MM.1S (cell line): Measurements from ENCODE around the gene TSHZ2.

Experiments used
- DNase-seq: peaks from one replicate; pipeline ENCODE4 v3.0.0-alpha.2; 2015
- H2AFZ ChIP-seq: fragments of 300-600 bp; sonication (generic); 2 replicates; pipeline ENCODE4 v1.6.0; 2016; ENCODE audit warnings: antibody characterized with exemption, low read length
- H3F3A ChIP-seq: fragments of 300-600 bp; sonication (generic); 2 replicates; pipeline ENCODE4 v1.6.1; 2016; ENCODE audit warnings: mild to moderate bottlenecking, antibody characterized with exemption, low read length, moderate library complexity, mixed read lengths; ENCODE audit not compliant: insufficient read depth
- H3K27ac ChIP-seq: fragments of 300-600 bp; sonication (generic); 2 replicates; pipeline ENCODE4 v1.5.1; 2016; ENCODE audit warnings: mild to moderate bottlenecking, low read length
- H3K27me3 ChIP-seq: fragments of 300-600 bp; sonication (generic); replicated peaks from 2 replicates; pipeline ENCODE4 v1.6.0; 2016; ENCODE audit warnings: low read length; ENCODE audit not compliant: insufficient read depth
- H3K36me3 ChIP-seq: fragments of 300-600 bp; sonication (generic); replicated peaks from 2 replicates; pipeline ENCODE4 v1.6.1; 2016; ENCODE audit warnings: mild to moderate bottlenecking, low read length, mixed read lengths; ENCODE audit not compliant: insufficient read depth
- H3K4me1 ChIP-seq: fragments of 300-600 bp; sonication (generic); 2 replicates; pipeline ENCODE4 v1.6.1; 2016; ENCODE audit warnings: low read length, mixed read lengths
- H3K4me2 ChIP-seq: fragments of 300-600 bp; sonication (generic); 2 replicates; pipeline ENCODE4 v1.6.0; 2016; ENCODE audit warnings: low read depth, low read length
- H3K4me3 ChIP-seq: fragments of 300-600 bp; sonication (generic); 2 replicates; pipeline ENCODE4 v1.5.1; 2016; ENCODE audit warnings: low read length, mixed read lengths
- H3K79me2 ChIP-seq: fragments of 300-600 bp; sonication (generic); 2 replicates; pipeline ENCODE4 v1.6.1; 2016; ENCODE audit warnings: mixed run types, low read length, mixed read lengths
- H3K9ac ChIP-seq: fragments of 300-600 bp; sonication (generic); 2 replicates; pipeline ENCODE4 v1.6.1; 2016; ENCODE audit warnings: low read length, mixed read lengths
- H3K9me2 ChIP-seq: fragments of 300-600 bp; sonication (generic); replicated peaks from 2 replicates; pipeline ENCODE4 v1.6.1; 2016; ENCODE audit warnings: mild to moderate bottlenecking, low read length, mixed read lengths; ENCODE audit not compliant: insufficient read depth
- H3K9me3 ChIP-seq: fragments of 300-600 bp; sonication (generic); replicated peaks from 2 replicates; pipeline ENCODE4 v1.6.1; 2016; ENCODE audit warnings: mild to moderate bottlenecking, low read length, mixed read lengths; ENCODE audit not compliant: insufficient read depth
- H4K20me1 ChIP-seq: fragments of 300-600 bp; sonication (generic); 2 replicates; pipeline ENCODE4 v1.6.1; 2016; ENCODE audit warnings: mild to moderate bottlenecking, low read length, moderate library complexity, mixed read lengths; ENCODE audit not compliant: insufficient read depth
- EZH2 ChIP-seq: fragments of 300-600 bp; sonication (generic); optimal IDR thresholded peaks from 2 replicates; pipeline ENCODE3; 2017; ENCODE audit warnings: low read depth, mild to moderate bottlenecking, antibody characterized with exemption, low read length, mixed read lengths
- EZH2phosphoT487 ChIP-seq: fragments of 300-600 bp; sonication (generic); IDR thresholded peaks from 2 replicates; pipeline ENCODE4 v1.6.1; 2018; ENCODE audit warnings: antibody characterized with exemption, low read length
- TF ChIP-seq, protein P1 (sequence below): fragments of 300-600 bp; sonication (generic); IDR thresholded peaks from 2 replicates; pipeline ENCODE4 v1.5.1; 2016; ENCODE audit warnings: antibody characterized with exemption, low read length, mixed read lengths

TSHZ2 gene

DNA sequence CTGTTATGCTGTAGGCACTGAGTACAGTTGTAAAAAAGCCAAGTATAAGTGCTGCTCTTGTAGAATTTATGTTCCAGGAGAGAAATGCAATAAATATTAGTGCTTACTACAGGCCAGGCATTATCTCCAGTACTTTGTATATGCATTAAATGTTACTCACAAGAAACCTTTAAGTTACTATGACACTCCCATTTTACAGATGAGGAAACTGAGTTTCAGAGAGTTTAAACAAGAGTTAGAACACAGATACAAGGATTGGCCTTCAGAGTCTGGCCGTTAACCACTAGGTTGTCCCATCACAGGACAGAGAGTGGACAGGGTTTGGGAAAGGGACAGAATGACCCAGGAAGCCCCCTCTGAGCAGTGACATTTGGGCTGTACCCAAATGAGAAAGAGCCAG lies 347.0 kb downstream of the TSHZ2 start:
- Histone ChIP-seq H4K20me1 (no peaks in the 10 kb centered on the region), H3K36me3 (no peaks in the 10 kb centered on the region)

GRCh38 chr20:53319716-53320115 lies 347.6 kb downstream of the TSHZ2 start:
- Histone ChIP-seq H3K27ac (no peak overlapping the region), H3F3A (no peaks in the 10 kb centered on the region), H3K36me3 (no peaks in the 10 kb centered on the region), H4K20me1 (no peaks in the 10 kb centered on the region), H3K9ac (no peak overlapping the region), H3K4me3 (no peak overlapping the region), H3K79me2 (no peaks in the 10 kb centered on the region), H3K4me2 (no peak overlapping the region), H3K4me1 (no peaks in the 10 kb centered on the region), H3K9me2 (no peaks in the 10 kb centered on the region), H3K9me3 (no peaks in the 10 kb centered on the region), H2AFZ (no peak overlapping the region), H3K27me3 (no peaks in the 10 kb centered on the region)
- no peak for DNase-seq
- TF ChIP-seq, protein P1, sequence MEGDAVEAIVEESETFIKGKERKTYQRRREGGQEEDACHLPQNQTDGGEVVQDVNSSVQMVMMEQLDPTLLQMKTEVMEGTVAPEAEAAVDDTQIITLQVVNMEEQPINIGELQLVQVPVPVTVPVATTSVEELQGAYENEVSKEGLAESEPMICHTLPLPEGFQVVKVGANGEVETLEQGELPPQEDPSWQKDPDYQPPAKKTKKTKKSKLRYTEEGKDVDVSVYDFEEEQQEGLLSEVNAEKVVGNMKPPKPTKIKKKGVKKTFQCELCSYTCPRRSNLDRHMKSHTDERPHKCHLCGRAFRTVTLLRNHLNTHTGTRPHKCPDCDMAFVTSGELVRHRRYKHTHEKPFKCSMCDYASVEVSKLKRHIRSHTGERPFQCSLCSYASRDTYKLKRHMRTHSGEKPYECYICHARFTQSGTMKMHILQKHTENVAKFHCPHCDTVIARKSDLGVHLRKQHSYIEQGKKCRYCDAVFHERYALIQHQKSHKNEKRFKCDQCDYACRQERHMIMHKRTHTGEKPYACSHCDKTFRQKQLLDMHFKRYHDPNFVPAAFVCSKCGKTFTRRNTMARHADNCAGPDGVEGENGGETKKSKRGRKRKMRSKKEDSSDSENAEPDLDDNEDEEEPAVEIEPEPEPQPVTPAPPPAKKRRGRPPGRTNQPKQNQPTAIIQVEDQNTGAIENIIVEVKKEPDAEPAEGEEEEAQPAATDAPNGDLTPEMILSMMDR, result no peak
- TF ChIP-seq EZH2phosphoT487, result no peak
- no peak for TF ChIP-seq EZH2

More for the DNA sequence above, 347.0 kb downstream of the TSHZ2 start:
- Histone ChIP-seq H3F3A (no peaks in the 10 kb centered on the region), H3K4me1 (no peaks in the 10 kb centered on the region), H3K9ac (no peak overlapping the region), H2AFZ (no peak overlapping the region), H3K27ac (no peak overlapping the region), H3K9me3 (no peaks in the 10 kb centered on the region), H3K4me3 (no peak overlapping the region), H3K9me2 (no peaks in the 10 kb centered on the region), H3K79me2 (no peaks in the 10 kb centered on the region), H3K4me2 (no peak overlapping the region), H3K27me3 (no peaks in the 10 kb centered on the region)
- no peak for DNase-seq
- TF ChIP-seq EZH2 (no peak), EZH2phosphoT487 (no peak)
- TF ChIP-seq, protein P1, result no peak

DNA sequence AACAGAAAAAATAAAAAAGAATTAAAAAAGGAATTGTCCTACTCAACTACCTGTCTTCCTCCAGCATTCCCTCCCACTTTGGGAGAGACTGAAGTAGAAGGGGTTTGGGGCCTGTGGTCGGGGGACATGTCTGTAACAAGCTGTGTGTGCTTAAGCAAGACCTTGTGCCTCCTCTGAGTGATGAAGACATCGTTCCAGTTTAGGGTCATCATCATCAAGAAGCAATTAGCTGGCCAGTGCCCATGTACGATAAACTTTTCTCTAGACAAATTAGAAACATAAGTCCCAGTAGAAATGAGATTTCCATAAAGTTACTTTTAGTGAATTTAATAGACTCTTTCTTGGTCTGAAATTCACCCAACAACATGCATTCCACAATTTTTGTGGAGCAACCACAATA lies 348.5 kb downstream of the TSHZ2 start:
- Histone ChIP-seq H3K36me3 (no peaks in the 10 kb centered on the region), H3K9me2 (no peaks in the 10 kb centered on the region), H3K4me1 (no peaks in the 10 kb centered on the region), H4K20me1 (no peaks in the 10 kb centered on the region), H3K9ac (no peak overlapping the region), H3K9me3 (no peaks in the 10 kb centered on the region), H3K4me3 (no peak overlapping the region), H3K27ac (no peak overlapping the region), H3F3A (no peaks in the 10 kb centered on the region), H3K4me2 (no peak overlapping the region), H3K27me3 (no peaks in the 10 kb centered on the region), H2AFZ (no peak overlapping the region), H3K79me2 (no peaks in the 10 kb centered on the region)
- DNase-seq, result no peak
- TF ChIP-seq, protein P1, result no peak
- TF ChIP-seq EZH2, result no peak
- TF ChIP-seq EZH2phosphoT487, result no peak

DNA sequence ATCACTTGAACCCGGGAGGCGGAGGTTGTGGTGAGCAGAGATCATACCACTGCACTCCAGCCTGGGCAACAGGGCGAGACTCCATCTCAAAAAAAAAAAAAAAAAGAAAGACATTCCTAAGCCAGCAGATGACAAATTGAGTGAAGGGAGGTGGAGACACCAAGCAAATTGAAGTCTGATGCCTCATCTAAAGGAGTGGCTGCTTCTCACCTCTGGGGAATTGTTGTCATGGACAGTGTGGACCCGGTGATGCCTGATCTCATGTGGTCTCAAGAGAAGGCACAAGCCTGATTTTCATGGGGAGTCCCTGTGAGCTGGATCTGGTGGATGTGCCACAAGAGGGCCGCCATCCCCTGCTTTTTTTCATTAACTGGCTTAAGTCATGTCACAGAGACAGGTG lies 349.4 kb downstream of the TSHZ2 start:
- Histone ChIP-seq H3K9ac (no peak overlapping the region), H2AFZ (no peak overlapping the region), H3K4me1 (no peaks in the 10 kb centered on the region), H3K27me3 (no peaks in the 10 kb centered on the region), H3F3A (no peaks in the 10 kb centered on the region), H3K9me3 (no peaks in the 10 kb centered on the region), H3K36me3 (no peaks in the 10 kb centered on the region), H3K9me2 (no peaks in the 10 kb centered on the region), H3K79me2 (no peaks in the 10 kb centered on the region), H3K27ac (no peak overlapping the region), H3K4me2 (no peak overlapping the region), H3K4me3 (no peak overlapping the region), H4K20me1 (no peaks in the 10 kb centered on the region)
- TF ChIP-seq, protein P1, result no peak
- no peak for TF ChIP-seq EZH2
- TF ChIP-seq EZH2phosphoT487, result no peak
- DNase-seq, result no peak
